Stomach (tissue), 9 donors: ENCODE data around the gene WDR1. TPM values are rescaled to one million over a fixed set of nuclear protein-coding genes. Genes with fewer than 3 reads are reported as not detected.

Source experiments
- DNase-seq, 2 donors: peaks; one replicate each; pipeline versions ENCODE4 v3.0.0 to v3.0.0-alpha.2; 2013 to 2019
- H3K27ac ChIP-seq, 5 donors: fragments of 200-600 bp in 4 of 5; sonication (generic) in 4 of 5; one replicate each; pipeline ENCODE4 v1.5.1; 2013 to 2019; ENCODE audit warnings: mild to moderate bottlenecking in 1 of 5, moderate library complexity in 1 of 5
- H3K27me3 ChIP-seq, 3 donors: fragments of 200-600 bp; sonication (generic); one replicate each; pipeline ENCODE4 v1.5.1; 2017 to 2019; ENCODE audit warnings: mixed run types in 1 of 3
- H3K36me3 ChIP-seq, 4 donors: fragments of 200-600 bp; sonication (generic); 1 replicate in 3 of 4; 2 replicates in 1 of 4; pipeline ENCODE4 v1.5.1; 2016 to 2019
- H3K4me1 ChIP-seq, 4 donors: fragments of 200-600 bp; sonication (generic); one replicate each; pipeline ENCODE4 v1.5.1; 2016 to 2019
- H3K4me3 ChIP-seq, 4 donors: fragments of 200-600 bp; sonication (generic) in 3 of 4; one replicate each; pipeline ENCODE4 v1.5.1; 2016 to 2019; ENCODE audit warnings: mild to moderate bottlenecking in 1 of 4
- H3K9me3 ChIP-seq, 4 donors: fragments of 200-600 bp; sonication (generic); one replicate each; pipeline ENCODE4 v1.5.1; 2016 to 2019
- CTCF ChIP-seq, 7 experiments: fragments of 450-650 bp in 4 of 7; fragments of 200-600 bp in 3 of 7; sonication (generic) in 3 of 7; IDR thresholded peaks; one replicate each; pipeline ENCODE4 v1.5.1; 2016 to 2019; ENCODE audit warnings: antibody characterized with exemption in 7 of 7, control low read depth in 2 of 7, mild to moderate bottlenecking in 1 of 7
- EP300 ChIP-seq: sonication (generic); formaldehyde crosslinking; IDR thresholded peaks from one replicate; pipeline ENCODE4 v1.6.1; 2017; ENCODE audit warnings: antibody characterized with exemption
- POLR2A ChIP-seq, 4 donors: fragments of 450-650 bp; IDR thresholded peaks; one replicate each; pipeline ENCODE4 v1.6.1; 2016; ENCODE audit warnings: antibody characterized with exemption in 4 of 4, control low read depth in 2 of 4, mild to moderate bottlenecking in 1 of 4, moderate library complexity in 1 of 4
- POLR2AphosphoS5 ChIP-seq, 3 donors: sonication (generic); formaldehyde crosslinking; IDR thresholded peaks; one replicate each; pipeline ENCODE4 v1.6.1; 2016; ENCODE audit warnings: antibody characterized with exemption in 3 of 3
- WGBS, 5 donors: extraction: QIAGEN DNeasy Blood & Tissue Kit in 3 of 5; methylation state at CpG; one replicate each; pipeline versions ENCODE4 v1.1.5 to v1.1.7; 2013 to 2018; 5-methylcytosine and 5-hydroxymethylcytosine counted together
- intact Hi-C: fragments of 100-400 bp; cut with DNase I; formaldehyde crosslinking; loops from one replicate; pipeline ENCODE4 v1.15.1; 2023; ENCODE audit warnings: low total_unique reads
- polyA plus RNA-seq, 3 donors: library from polyadenylated mRNA; stranded (reverse); fragments of 200-250 nt; gene quantifications; one replicate each; pipeline ENCODE4 v1.2.3, GENCODE V29; 2013
- total RNA-seq, 5 donors: library from RNA; depleted of rRNA; stranded (reverse); fragments of >200 nt; gene quantifications; one replicate each; pipeline versions ENCODE4 v1.1.0 to v1.2.3, GENCODE V29; 2014 to 2016
- donor health status: healthy with polysubstance abuse.
- donor health status: Bipolar disorder and iron deficiency.
- donor health status: healthy.

WDR1 gene
- total and polyA plus RNA-seq, 8 donors, result 52.4 to 167 (median 110) TPM

DNA sequence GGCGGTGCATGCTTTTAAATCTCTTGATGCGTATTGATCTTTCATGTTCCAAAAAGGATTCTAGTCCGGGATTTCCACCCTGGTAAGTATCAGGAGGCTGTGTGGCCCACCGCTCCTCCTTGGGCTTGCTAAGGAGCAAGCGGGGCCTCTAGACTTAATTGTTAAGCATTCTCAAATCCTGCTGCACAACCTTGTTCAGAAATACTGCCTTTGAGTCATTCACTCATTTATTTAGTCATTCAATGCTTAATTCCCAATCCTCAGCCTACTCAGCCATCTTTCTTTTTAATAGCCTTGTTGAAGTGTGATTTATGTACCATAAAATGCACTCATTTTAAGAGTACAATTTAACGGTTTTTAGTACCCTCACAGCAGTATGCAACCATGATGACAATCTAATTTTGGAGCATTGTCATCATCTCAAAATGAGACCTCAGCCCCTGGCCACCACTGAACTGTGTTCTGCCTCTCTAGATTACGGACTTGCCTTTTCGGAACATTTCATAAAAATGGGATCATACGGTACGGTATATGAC lies 79.7 kb downstream of the WDR1 start:
- Histone ChIP-seq H3K27ac (no peak overlapping the region), H3K9me3 (no peaks in the 10 kb centered on the region), H3K36me3 (no peaks in the 10 kb centered on the region), H3K4me1 (peaks cover 7 to 26% (median 19%) of the 10 kb centered on the region in 4 donors), H3K27me3 (no peaks in the 10 kb centered on the region), H3K4me3 (no peak overlapping the region)
- DNase-seq, result no peak
- 85 to 94% (median 89%) methylated on average over 9 to 10 of the region's 10 CpGs for whole genome bisulfite sequencing, 5 donors
- intact Hi-C loops, result no loop called here
- no peak for TF ChIP-seq CTCF (IDR thresholded peaks at IDR 0.05)
- TF ChIP-seq EP300, result no peak
- no peak for TF ChIP-seq POLR2AphosphoS5 (IDR thresholded peaks at IDR 0.05)
- no peak for TF ChIP-seq POLR2A (IDR thresholded peaks at IDR 0.05)

DNA sequence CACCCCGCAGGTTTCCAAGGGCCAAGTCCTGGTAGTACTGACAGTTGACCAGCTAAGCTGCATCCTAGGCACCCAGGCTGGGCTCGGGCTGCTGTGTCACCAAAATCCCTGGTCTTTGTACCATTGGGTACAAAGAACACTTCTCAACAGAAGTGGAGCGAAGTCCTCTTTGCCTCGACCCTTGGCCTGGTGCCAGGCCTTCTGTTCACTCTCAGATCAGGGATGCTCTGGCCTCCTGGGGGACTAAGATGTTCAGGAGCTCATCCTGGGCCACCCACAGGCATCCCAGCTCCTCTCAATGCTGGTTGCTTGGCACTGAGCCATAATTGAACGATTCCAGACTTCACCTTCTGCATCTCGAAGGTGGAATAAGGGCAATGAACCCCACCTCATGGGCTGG lies 81.5 kb downstream of the WDR1 start:
- Histone ChIP-seq H3K4me1 (peaks cover 7 to 33% (median 19%) of the 10 kb centered on the region in 4 donors), H3K27ac (no peak overlapping the region), H3K4me3 (no peak overlapping the region), H3K27me3 (no peaks in the 10 kb centered on the region), H3K36me3 (no peaks in the 10 kb centered on the region), H3K9me3 (no peaks in the 10 kb centered on the region)
- no peak for DNase-seq
- no peak for TF ChIP-seq CTCF (IDR thresholded peaks at IDR 0.05)
- TF ChIP-seq EP300, result no peak
- TF ChIP-seq POLR2A (IDR thresholded peaks at IDR 0.05), result no peak
- no peak for TF ChIP-seq POLR2AphosphoS5 (IDR thresholded peaks at IDR 0.05)
- 70 to 75% (median 72%) methylated on average over 5 to 6 of the region's 6 CpGs for whole genome bisulfite sequencing, 5 donors
- intact Hi-C loops, result no loop called here

DNA sequence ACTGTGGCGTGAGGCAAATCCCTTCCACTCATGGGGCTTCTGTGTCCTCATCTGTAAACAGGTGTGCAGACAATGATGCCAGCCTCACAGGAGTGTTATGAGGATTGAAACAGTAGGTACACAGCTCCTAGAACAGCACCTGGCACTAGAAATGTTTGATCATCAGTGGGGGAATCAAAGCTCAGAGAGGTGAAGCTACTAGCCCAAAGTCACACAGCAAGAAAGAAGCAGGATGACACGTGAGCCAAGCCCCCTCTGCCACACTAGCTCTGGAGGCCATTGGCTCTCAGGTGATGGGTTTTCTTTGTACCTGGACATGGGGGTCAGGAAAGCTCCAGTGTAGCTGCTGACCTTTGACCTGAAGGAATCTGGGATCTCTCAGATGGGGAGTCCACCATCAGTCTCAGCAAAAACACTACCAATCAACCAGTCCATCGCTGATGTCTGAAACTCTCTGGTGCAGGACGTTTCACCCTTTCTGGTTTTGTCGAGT lies 81.9 kb downstream of the WDR1 start:
- Histone ChIP-seq H3K27ac (peak overlapping the region in 4 of 5 donors; percentile 66 to 71 (median 70)), H3K27me3 (no peaks in the 10 kb centered on the region), H3K4me1 (peaks cover 7 to 33% (median 19%) of the 10 kb centered on the region in 4 donors), H3K9me3 (no peaks in the 10 kb centered on the region), H3K36me3 (no peaks in the 10 kb centered on the region), H3K4me3 (no peak overlapping the region)
- intact Hi-C loops, result no loop called here
- 89 to 100% (median 92%) methylated on average over 4 to 5 of the region's 5 CpGs for WGBS, 5 donors
- TF ChIP-seq POLR2AphosphoS5 (IDR thresholded peaks at IDR 0.05) (no peak), POLR2A (IDR thresholded peaks at IDR 0.05) (no peak), CTCF (IDR thresholded peaks at IDR 0.05) (no peak), EP300 (no peak)
- DNase-seq, result no peak

DNA sequence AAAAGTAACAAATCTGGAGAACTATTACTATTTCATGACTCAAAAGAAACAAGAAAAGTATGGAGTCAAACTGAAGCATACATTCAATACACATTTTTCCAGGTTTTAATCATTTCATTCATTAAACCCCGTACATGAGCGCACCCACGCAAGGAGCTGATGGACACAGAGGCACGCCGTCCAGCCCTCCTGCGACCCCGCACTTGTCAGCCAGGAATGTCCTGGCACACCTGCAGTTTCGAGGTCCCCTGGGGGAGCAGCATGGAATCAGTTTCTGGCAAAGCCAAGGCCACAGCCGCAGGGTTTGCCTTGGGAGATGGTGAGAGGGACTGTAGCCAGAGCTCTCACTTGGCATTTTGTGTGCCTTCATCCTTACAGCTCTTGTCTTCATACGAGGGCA lies 82.5 kb downstream of the WDR1 start:
- peak overlapping the region in 4 of 5 donors; percentile 66 to 71 (median 70) for H3K27ac ChIP-seq
- no peaks in the 10 kb centered on the region for H3K27me3 ChIP-seq
- H3K4me3 ChIP-seq, result no peak overlapping the region
- intact Hi-C loops, result no loop called here
- no peak for DNase-seq
- WGBS, 5 donors, result 79 to 84% (median 83%) methylated on average over 10 of the region's 10 CpGs
- H3K4me1 ChIP-seq, result peaks cover 7 to 33% (median 19%) of the 10 kb centered on the region in 4 donors
- H3K9me3 ChIP-seq, result no peaks in the 10 kb centered on the region
- TF ChIP-seq POLR2A (IDR thresholded peaks at IDR 0.05) (no peak), CTCF (IDR thresholded peaks at IDR 0.05) (no peak), EP300 (no peak)
- H3K36me3 ChIP-seq, result no peaks in the 10 kb centered on the region
